Stimulated activated CD8-positive, alpha-beta memory T cell treated with anti-CD3 and anti-CD28 coated beads, Interleukin-4, amount 100 ng/mL, for 4 hours (primary cell): ENCODE results near the gene GNL3L.
"Not testable (repeated sequence)": the region's sequence is repeated elsewhere in the genome, so short reads cannot be mapped to it uniquely, and the experiment has no call there.

Source experiments
- DNase-seq, 2 donors: peaks; one replicate each; pipeline ENCODE4 v3.0.0-alpha.2; 2020; ENCODE audit warnings: low read depth in 2 of 2, low spot score in 1 of 2

The GNL3L gene, protein sequence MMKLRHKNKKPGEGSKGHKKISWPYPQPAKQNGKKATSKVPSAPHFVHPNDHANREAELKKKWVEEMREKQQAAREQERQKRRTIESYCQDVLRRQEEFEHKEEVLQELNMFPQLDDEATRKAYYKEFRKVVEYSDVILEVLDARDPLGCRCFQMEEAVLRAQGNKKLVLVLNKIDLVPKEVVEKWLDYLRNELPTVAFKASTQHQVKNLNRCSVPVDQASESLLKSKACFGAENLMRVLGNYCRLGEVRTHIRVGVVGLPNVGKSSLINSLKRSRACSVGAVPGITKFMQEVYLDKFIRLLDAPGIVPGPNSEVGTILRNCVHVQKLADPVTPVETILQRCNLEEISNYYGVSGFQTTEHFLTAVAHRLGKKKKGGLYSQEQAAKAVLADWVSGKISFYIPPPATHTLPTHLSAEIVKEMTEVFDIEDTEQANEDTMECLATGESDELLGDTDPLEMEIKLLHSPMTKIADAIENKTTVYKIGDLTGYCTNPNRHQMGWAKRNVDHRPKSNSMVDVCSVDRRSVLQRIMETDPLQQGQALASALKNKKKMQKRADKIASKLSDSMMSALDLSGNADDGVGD

GRCh38 chrX:54529552-54530356 lies at the start of gene GNL3L:
Gene GNL3L (plus strand): TSS chrX:54530219. CDS start chrX:54532567, 2,348 bp downstream.
- DNase-seq = peak; percentile 38 to 66

GRCh38 chrX:54482839-54483593 lies 47.0 kb upstream of the GNL3L start:
- no peak for DNase-seq

DNA sequence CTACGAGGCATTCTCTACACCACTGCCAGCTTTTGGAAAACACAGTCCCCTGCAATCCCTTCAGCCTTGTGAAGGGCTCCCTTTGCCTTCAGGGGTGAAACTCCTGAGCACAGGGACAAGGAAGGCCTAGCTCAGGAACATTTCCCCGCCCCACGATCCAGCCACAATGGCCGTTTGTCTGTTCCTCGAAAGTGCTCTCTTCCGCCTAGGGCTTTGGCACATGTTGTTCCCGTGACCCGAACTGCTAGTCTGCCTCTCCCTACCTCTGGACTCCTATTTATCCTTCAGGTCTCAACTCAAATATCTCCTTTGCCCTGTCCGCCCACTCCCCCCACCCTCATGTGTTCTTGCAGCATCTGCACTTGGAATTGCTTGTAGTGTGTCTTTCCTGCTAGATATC lies 46.1 kb upstream of the GNL3L start:
- DNase-seq = no peak

GRCh38 chrX:54484666-54485065 lies 45.4 kb upstream of the GNL3L start:
- DNase-seq = no peak

DNA sequence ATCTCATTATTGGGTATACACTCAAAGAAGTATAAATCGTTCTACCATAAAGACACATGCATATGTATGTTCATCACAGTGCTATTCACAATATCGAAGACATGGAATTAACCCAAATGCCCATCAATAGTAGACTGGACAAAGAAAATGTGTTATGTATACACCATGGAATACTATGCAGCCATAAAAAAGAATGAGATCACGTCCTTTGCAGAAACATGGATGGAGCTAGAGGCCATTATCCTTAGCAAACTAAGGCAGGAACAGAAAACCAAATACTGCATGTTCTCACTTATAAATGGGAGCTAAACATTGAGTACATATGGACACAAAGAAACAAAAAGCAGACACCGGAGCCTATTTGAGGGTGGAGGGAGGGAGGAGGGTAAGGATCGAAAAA lies 40.2 kb upstream of the GNL3L start:
- not testable (repeated sequence) for DNase-seq

DNA sequence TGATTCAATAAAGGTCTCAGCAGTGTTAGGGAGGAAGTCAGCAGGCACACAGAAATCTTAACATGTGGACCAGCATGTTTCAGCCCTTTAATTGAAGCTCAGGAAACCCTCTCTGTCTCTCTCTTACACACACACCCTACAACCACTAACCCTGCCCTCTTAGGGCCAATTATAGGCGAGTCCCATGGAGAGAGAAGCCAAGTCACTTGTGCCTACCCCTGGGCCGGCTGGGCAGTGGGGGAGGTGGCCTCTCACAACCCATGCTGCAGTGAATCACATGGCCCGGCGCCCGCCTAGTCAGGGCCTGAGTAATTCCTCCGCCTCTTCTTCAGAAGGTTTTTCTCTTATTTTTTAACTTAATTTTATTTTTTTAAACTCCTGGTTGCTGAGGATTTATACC lies 37.7 kb upstream of the GNL3L start:
- no peak for DNase-seq

DNA sequence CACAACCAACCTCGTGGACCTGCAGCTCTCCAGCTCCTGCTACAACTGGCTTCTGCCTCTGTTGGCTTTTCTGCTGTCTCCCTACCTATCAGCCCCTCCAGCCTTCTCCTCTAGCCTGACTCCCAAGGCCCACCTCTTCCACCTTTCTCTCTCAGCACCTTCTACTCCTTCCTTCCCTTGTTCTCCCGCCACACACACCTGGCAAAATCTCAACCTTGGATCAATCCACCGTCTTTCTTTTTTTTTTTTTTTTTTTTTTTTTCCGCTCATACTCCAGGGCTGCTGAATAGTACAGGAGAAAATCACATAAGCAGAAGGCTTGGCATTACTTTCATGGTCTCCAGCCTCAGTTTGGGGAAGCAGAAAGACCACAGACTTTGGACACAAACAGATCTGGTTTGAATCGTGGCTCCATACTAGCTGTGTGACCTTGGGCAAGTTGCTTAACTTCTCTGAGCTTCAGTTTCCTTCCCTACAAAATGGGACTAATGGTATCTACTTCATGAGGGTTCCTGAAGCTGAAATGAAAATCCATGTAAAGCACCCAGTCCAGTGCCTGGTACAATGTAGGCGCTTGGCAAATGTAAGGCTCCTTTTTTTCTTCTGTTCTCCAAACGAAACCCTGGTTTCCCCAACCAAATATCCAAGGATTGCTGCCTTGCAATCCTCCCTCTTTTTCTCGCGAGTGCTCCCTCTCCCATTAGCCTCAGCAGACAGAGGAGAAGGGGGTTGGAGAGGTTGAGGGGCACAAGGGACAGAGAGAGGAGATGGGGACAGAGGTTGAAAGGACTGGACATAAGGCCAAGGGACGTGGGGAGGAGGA lies 35.6 kb upstream of the GNL3L start:
- DNase-seq = no peak

- no peak for DNase-seq
These were observed 34.8 kb upstream of the GNL3L start for GRCh38 chrX:54494989-54495813.

- peak in 1 of 2 donors; percentile 4 for DNase-seq
These were observed 34.1 kb upstream of the GNL3L start, which contains the start of gene FGD1 for GRCh38 chrX:54495814-54496516. Gene FGD1 (minus strand): TSS chrX:54496234. CDS start chrX:54495432, 802 bp downstream.

GRCh38 chrX:54496517-54496852 lies 33.5 kb upstream of the GNL3L start:
- no peak for DNase-seq

DNA sequence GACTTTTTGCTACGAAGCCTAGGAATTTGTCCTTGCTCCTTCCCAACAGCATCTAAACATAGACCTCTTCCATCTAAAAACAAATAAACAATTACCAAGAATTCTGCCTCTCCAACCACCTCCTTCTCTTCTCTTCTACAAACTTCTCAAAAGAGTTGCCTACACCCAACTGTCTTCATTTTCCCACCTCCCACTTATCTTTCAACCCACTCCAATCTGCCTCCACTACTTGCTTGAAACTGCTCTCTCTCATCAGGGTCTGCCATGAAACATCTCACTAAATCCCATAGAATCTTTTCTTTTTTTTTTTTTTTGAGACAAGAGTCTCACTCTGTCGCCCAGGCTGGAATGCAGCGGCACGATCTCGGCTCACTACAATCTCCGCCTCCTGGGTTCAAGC lies 33.1 kb upstream of the GNL3L start:
- no peak for DNase-seq

DNA sequence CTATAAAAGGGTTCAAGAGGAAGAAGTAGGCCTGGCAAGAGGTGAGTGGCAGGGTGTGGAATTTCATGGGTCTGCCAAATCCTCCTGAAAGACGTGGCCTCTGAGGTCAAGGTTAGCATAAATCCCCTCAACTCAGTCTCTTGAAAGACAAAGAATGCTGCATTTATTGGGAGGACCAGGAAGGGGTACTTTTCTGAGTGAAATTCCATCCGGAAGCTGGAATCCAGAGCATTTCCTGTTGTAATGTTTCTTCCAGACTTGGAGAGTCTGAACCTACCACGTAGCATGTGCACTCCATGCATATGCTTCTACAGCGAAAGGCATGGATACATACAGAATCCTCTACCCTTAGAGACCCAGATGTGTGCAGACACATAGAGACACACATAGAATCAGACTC lies 20.6 kb upstream of the GNL3L start:
- DNase-seq = no peak

DNA sequence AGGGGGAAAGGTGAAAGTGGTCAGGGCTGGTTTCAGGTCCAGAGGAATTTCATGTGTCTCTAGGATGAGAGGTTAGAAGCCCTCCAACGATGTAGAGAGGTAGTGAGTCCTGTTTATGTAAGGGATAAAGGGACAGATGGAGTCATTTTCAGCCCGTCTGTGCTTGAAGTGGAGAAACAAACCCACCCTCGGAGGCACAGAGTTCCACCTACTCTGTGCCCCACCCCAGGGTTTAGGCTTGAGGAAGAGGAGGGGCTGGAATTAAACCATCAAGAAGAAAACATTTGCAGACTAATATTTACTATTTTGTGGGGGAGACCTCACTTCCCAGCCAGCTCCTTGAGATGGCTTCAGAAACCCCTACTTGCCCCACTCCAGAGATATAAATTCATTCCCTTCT lies 868 bp upstream of the GNL3L start:
- DNase-seq = no peak

GRCh38 chrX:54530357-54530900 lies 410 bp downstream of the GNL3L start:
- no peak for DNase-seq

DNA sequence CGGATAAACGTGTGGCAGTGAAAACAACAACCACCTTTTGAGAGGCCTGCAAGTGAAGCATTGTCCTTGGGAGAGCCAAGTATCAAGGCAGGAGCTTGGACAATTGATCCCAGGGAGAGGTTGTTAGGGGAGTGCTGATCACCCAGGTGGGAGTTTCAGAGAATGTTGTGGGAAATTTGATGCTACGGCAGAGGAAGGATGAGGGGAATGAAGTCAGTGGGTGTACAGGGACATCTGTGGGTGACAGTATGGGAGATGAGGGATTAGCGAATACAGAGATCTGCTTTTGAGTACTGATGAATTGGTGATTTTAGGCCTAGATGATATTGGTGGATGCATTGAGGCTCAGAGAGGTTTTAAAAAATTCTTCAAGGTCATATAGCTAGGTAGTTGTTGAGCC lies 4.3 kb downstream of the GNL3L start:
- no peak for DNase-seq

DNA sequence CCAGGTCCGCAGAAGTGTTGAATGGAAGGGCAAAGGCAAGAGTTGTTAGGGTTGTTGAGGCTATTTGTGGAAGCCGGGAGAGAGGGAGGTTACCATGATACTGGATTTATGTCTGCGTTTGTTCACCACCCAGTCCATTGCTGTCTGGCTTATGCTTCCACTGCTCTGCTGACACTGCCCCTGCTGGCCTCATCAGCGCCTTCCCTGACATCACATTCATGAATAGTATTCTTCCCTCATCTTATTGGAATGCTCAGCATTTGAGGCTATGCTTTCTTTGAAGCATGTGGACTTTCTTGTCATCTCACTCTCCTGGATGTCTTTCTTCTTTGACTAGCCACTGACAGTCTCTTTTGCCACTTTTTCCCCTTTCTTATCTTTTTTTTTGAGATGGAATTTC lies 10.3 kb downstream of the GNL3L start:
- no peak for DNase-seq

- not testable (repeated sequence) for DNase-seq
These were observed 12.2 kb downstream of the GNL3L start for GRCh38 chrX:54542239-54542638.

- no peak for DNase-seq
These were observed 20.8 kb downstream of the GNL3L start for GRCh38 chrX:54550821-54551220.

DNA sequence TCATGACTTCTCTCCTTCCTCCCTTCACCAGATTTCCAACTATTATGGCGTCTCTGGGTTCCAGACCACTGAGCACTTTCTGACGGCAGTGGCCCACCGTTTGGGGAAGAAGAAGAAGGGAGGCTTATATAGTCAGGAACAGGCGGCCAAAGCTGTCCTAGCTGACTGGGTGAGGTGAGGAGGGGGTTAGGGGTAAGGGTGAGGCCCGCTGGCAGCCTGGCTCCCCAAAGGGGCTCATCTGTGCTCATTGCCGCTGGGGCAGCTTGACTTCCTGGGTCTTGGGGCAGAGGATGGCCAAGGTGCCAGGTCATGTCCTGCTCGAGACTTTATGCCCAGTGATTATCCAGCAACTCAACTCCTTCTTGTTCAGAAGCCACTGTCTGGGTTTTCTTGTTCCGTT lies 21.8 kb downstream of the GNL3L start:
- DNase-seq = no peak
